ENCODE data around the gene HES4.
"Not testable (repeated sequence)": the region's sequence is repeated elsewhere in the genome, so short reads cannot be mapped to it uniquely, and the experiment has no call there.

DNA sequence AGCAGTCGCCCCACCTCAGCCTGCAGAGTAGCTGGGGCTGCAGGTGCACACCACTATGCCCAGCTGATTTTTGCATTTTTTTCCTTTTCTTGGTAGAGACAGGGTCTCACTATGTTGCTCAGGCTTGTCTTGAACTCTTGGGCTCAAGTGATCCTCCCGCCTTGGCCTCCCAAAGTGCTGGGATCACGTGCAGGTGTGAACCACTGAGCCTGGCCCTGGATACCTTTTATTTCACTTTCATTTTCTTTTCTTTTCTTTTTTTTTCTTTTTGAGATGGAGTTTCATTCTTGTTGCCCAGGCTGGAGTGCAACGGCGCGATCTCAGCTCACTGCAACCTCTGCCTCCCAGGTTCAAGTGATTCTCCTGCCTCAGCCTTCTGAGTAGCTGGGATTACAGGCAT, 8.6 kb downstream of the HES4 start:
- TF ChIP-seq, protein P1, sequence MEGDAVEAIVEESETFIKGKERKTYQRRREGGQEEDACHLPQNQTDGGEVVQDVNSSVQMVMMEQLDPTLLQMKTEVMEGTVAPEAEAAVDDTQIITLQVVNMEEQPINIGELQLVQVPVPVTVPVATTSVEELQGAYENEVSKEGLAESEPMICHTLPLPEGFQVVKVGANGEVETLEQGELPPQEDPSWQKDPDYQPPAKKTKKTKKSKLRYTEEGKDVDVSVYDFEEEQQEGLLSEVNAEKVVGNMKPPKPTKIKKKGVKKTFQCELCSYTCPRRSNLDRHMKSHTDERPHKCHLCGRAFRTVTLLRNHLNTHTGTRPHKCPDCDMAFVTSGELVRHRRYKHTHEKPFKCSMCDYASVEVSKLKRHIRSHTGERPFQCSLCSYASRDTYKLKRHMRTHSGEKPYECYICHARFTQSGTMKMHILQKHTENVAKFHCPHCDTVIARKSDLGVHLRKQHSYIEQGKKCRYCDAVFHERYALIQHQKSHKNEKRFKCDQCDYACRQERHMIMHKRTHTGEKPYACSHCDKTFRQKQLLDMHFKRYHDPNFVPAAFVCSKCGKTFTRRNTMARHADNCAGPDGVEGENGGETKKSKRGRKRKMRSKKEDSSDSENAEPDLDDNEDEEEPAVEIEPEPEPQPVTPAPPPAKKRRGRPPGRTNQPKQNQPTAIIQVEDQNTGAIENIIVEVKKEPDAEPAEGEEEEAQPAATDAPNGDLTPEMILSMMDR (optimal IDR thresholded peaks at IDR 0.05 in 1 of 3, IDR thresholded peaks at IDR 0.05 in 1 of 3, conservative IDR thresholded peaks at IDR 0.05 in 1 of 3; ENCODE audit: extremely low read depth in 1 of 3, insufficient read depth in 2 of 3, low read length in 3 of 3), result not testable (repeated sequence)
- not testable (repeated sequence) for TF ChIP-seq EZH2 (IDR thresholded peaks at IDR 0.05; ENCODE audit: low read length)
